ENCODE data around the gene ZFYVE1. TPM values are rescaled to one million over a fixed set of nuclear protein-coding genes. Genes with fewer than 3 reads are reported as not detected.
"Not testable (repeated sequence)": the region's sequence is repeated elsewhere in the genome, so short reads cannot be mapped to it uniquely, and the experiment has no call there.

Gene ZFYVE1
- total and polyA plus RNA-seq, 11 donors, result 5.2 to 20.7 (median 14.6) TPM

GRCh38 chr14:73026243-73026844 lies 562 bp downstream of the ZFYVE1 start:
- 1 to 2% (median 2%) methylated on average over 16 to 21 of the region's 21 CpGs for WGBS, 4 donors
- DNase-seq, result peak in 1 of 5 donors; percentile 66
- ATAC-seq, result no peak
- no peaks in the 10 kb centered on the region for H3K27me3 ChIP-seq
- no peak for TF ChIP-seq POLR2A (IDR thresholded peaks at IDR 0.05)
- TF ChIP-seq CTCF (IDR thresholded peaks at IDR 0.05), result no peak
- H3K36me3 ChIP-seq, result peaks cover 0 to 32% (median 24%) of the 10 kb centered on the region in 9 donors
- no peaks in the 10 kb centered on the region for H3K9me3 ChIP-seq
- peaks cover 0 to 46% (median 24%) of the 10 kb centered on the region in 12 donors for H3K4me1 ChIP-seq
- H3K27ac ChIP-seq, result peak overlapping the region; percentile 10 to 95 (median 83)
- intact Hi-C loops (cut with DNase I), result loop anchor here in 2 of 10 donors (2.0 kb wide), 1 partner anchor 32 kb away; the partner anchor contains the start of gene RBM25 (in 2 of the 2)
- peak overlapping the region; percentile 51 to 98 (median 76) for H3K4me3 ChIP-seq

- Histone ChIP-seq H3K4me1 (peaks cover 0 to 49% (median 24%) of the 10 kb centered on the region in 12 donors), H3K27me3 (no peaks in the 10 kb centered on the region), H3K9me3 (no peaks in the 10 kb centered on the region), H3K36me3 (peaks cover 0 to 40% (median 32%) of the 10 kb centered on the region in 9 donors), H3K4me3 (peak overlapping the region in 7 of 12 donors; percentile 61 to 96 (median 82)), H3K27ac (no peak overlapping the region)
- TF ChIP-seq CTCF (IDR thresholded peaks at IDR 0.05) (no peak), POLR2A (IDR thresholded peaks at IDR 0.05) (no peak)
- intact Hi-C loops (cut with DNase I), result no loop called here
- ATAC-seq (no peak), DNase-seq (no peak)
- WGBS, 4 donors, result 74 to 87% (median 82%) methylated on average over 3 of the region's 3 CpGs
These were observed 1.4 kb downstream of the ZFYVE1 start for GRCh38 chr14:73025544-73025943.

GRCh38 chr14:73022051-73022450 lies 4.9 kb downstream of the ZFYVE1 start:
- intact Hi-C loops (cut with DNase I), result no loop called here
- 95 to 98% (median 97%) methylated on average over 4 of the region's 4 CpGs for WGBS, 4 donors
- no peak for ATAC-seq
- Histone ChIP-seq H3K36me3 (peaks cover 0 to 69% (median 55%) of the 10 kb centered on the region in 9 donors), H3K9me3 (no peaks in the 10 kb centered on the region), H3K27me3 (no peaks in the 10 kb centered on the region), H3K4me3 (no peak overlapping the region), H3K27ac (no peak overlapping the region), H3K4me1 (peaks cover 0 to 55% (median 24%) of the 10 kb centered on the region in 12 donors)
- no peak for TF ChIP-seq POLR2A (IDR thresholded peaks at IDR 0.05)
- no peak for TF ChIP-seq CTCF (IDR thresholded peaks at IDR 0.05)
- DNase-seq, result no peak

- H3K27ac ChIP-seq; H3K4me3 ChIP-seq; H3K27me3 ChIP-seq; intact Hi-C loops (cut with DNase I); DNase-seq; ATAC-seq; H3K9me3 ChIP-seq: not testable (repeated sequence)
- Histone ChIP-seq H3K4me1 (peaks cover 0 to 20% (median 0%) of the 10 kb centered on the region in 12 donors), H3K36me3 (peaks cover 0 to 75% (median 50%) of the 10 kb centered on the region in 9 donors)
- WGBS, 4 donors, result 93 to 99% (median 96%) methylated on average over 10 of the region's 10 CpGs
These were observed 10.9 kb downstream of the ZFYVE1 start for GRCh38 chr14:73016011-73016410.

GRCh38 chr14:73015552-73015951 lies 11.4 kb downstream of the ZFYVE1 start:
- H3K36me3 ChIP-seq, result peaks cover 0 to 70% (median 49%) of the 10 kb centered on the region in 9 donors
- intact Hi-C loops (cut with DNase I); H3K9me3 ChIP-seq; ATAC-seq; H3K27ac ChIP-seq; H3K4me3 ChIP-seq; H3K27me3 ChIP-seq; DNase-seq: not testable (repeated sequence)
- 93 to 97% (median 96%) methylated on average over 14 of the region's 14 CpGs for WGBS, 4 donors
- H3K4me1 ChIP-seq, result peaks cover 0 to 20% (median 0%) of the 10 kb centered on the region in 12 donors

Data from heart left ventricle (tissue), 16 donors.